Measurements from ENCODE around the gene CLDN6.

CLDN6 gene

GRCh38 chr16:3013491-3013951 lies 4.5 kb downstream of the CLDN6 start:
- no peak for DNase-seq (ENCODE audit: low read depth)

- DNase-seq (ENCODE audit: low read depth) = no peak
These were observed 5.1 kb downstream of the CLDN6 start, which contains the start of gene CLDN9 for GRCh38 chr16:3012828-3013420. Gene CLDN9 (plus strand): TSS chr16:3012923. CDS start chr16:3013363, 440 bp downstream.

GRCh38 chr16:3012246-3012645 lies 5.7 kb downstream of the CLDN6 start:
- no peak for DNase-seq (ENCODE audit: low read depth)

GRCh38 chr16:3010510-3010909 lies 7.5 kb downstream of the CLDN6 start:
- DNase-seq (ENCODE audit: low read depth) = no peak

GRCh38 chr16:3009568-3010390 lies 8.2 kb downstream of the CLDN6 start:
- no peak for DNase-seq (ENCODE audit: low read depth)

- DNase-seq (ENCODE audit: low read depth) = no peak
These were observed 9.3 kb downstream of the CLDN6 start for GRCh38 chr16:3008690-3009037.

- DNase-seq (ENCODE audit: low read depth) = no peak
These were observed 9.9 kb downstream of the CLDN6 start for GRCh38 chr16:3007957-3008689.

GRCh38 chr16:3007059-3007956 lies 10.7 kb downstream of the CLDN6 start:
- no peak for DNase-seq (ENCODE audit: low read depth)

- DNase-seq (ENCODE audit: low read depth) = no peak
These were observed 13.2 kb downstream of the CLDN6 start for GRCh38 chr16:3004781-3005284.

GRCh38 chr16:3004319-3004718 lies 13.7 kb downstream of the CLDN6 start:
- no peak for DNase-seq (ENCODE audit: low read depth)

- DNase-seq (ENCODE audit: low read depth) = peak; percentile 94
These were observed 14.3 kb downstream of the CLDN6 start for GRCh38 chr16:3003582-3004270.

- no peak for DNase-seq (ENCODE audit: low read depth)
These were observed 16.7 kb downstream of the CLDN6 start for GRCh38 chr16:3001316-3001715.

- DNase-seq (ENCODE audit: low read depth) = no peak
These were observed 17.4 kb downstream of the CLDN6 start for GRCh38 chr16:3000540-3000939.

GRCh38 chr16:2999929-3000328 lies 18.1 kb downstream of the CLDN6 start:
- no peak for DNase-seq (ENCODE audit: low read depth)

- DNase-seq (ENCODE audit: low read depth) = no peak
These were observed 21.7 kb downstream of the CLDN6 start for GRCh38 chr16:2996298-2996697.

- DNase-seq (ENCODE audit: low read depth) = no peak
These were observed 25.5 kb downstream of the CLDN6 start for GRCh38 chr16:2992383-2993081.

GRCh38 chr16:2991566-2992261 lies 26.3 kb downstream of the CLDN6 start:
- no peak for DNase-seq (ENCODE audit: low read depth)

GRCh38 chr16:2990891-2991290 lies 27.1 kb downstream of the CLDN6 start:
- no peak for DNase-seq (ENCODE audit: low read depth)

GRCh38 chr16:2988590-2989099 lies 29.3 kb downstream of the CLDN6 start:
- no peak for DNase-seq (ENCODE audit: low read depth)

- no peak for DNase-seq (ENCODE audit: low read depth)
These were observed 30.1 kb downstream of the CLDN6 start for GRCh38 chr16:2987833-2988232.
